Testis (tissue), 3 donors: Measurements from ENCODE around the gene RHBDD3. TPM values are rescaled to one million over a fixed set of nuclear protein-coding genes. Genes with fewer than 3 reads are reported as not detected.

ENCODE experiments used
- DNase-seq: peaks from one replicate; pipeline ENCODE4 v3.0.0-alpha.2; 2019
- H3K27ac ChIP-seq, 2 donors: fragments of 200-600 bp; sonication (generic); one replicate each; pipeline ENCODE4 v1.5.1; 2019
- H3K27me3 ChIP-seq: fragments of 200-600 bp; sonication (generic); one replicate; pipeline ENCODE4 v1.5.1; 2019
- H3K36me3 ChIP-seq: fragments of 200-600 bp; sonication (generic); one replicate; pipeline ENCODE4 v1.5.1; 2017; ENCODE audit warnings: low read depth; ENCODE audit errors: missing control alignments
- H3K4me1 ChIP-seq: fragments of 200-600 bp; sonication (generic); one replicate; pipeline ENCODE4 v1.5.1; 2019
- H3K4me3 ChIP-seq, 2 donors: fragments of 200-600 bp; sonication (generic); one replicate each; pipeline ENCODE4 v1.5.1; 2017 to 2019
- H3K9me3 ChIP-seq: fragments of 200-600 bp; sonication (generic); one replicate; pipeline ENCODE4 v1.5.1; 2017
- POLR2A ChIP-seq: fragments of 450-650 bp; IDR thresholded peaks from one replicate; pipeline ENCODE4 v1.6.1; 2017; ENCODE audit warnings: antibody characterized with exemption, mild to moderate bottlenecking, moderate library complexity
- WGBS, 2 donors: methylation state at CpG; one replicate each; pipeline ENCODE4 v1.1.5; 2018; 5-methylcytosine and 5-hydroxymethylcytosine counted together
- intact Hi-C: fragments of 100-400 bp; cut with DNase I; formaldehyde crosslinking; loops from one replicate; pipeline ENCODE4 v1.15.1; 2023; ENCODE audit warnings: low total_unique reads
- polyA plus RNA-seq: library from polyadenylated mRNA; stranded (reverse); fragments of 350-450 nt; fragmentation: Illumina TruSeq; extraction: RNeasy Lipid Tissue Mini Kit (QIAGEN cat#74804); gene quantifications from one replicate; pipeline ENCODE4 v1.2.3, GENCODE V29; 2014; ENCODE audit warnings: low read depth, low replicate concordance; ENCODE audit not compliant: insufficient read depth
- total RNA-seq, 2 donors: library from RNA; depleted of rRNA; stranded (reverse); fragments of >200 nt; gene quantifications; one replicate each; pipeline ENCODE4 v1.2.3, GENCODE V29; 2016
- TF ChIP-seq, protein P1 (sequence below), 3 experiments: fragments of 450-650 bp in 2 of 3; fragments of 200-600 bp in 1 of 3; sonication (generic) in 1 of 3; IDR thresholded peaks; one replicate each; pipeline ENCODE4 v1.5.1; 2016 to 2019; ENCODE audit warnings: antibody characterized with exemption in 3 of 3, mild to moderate bottlenecking in 2 of 3, moderate library complexity in 1 of 3

RHBDD3 gene
- total and polyA plus RNA-seq, 3 donors from 2014 or later: 55.1 to 99.2 (median 66.8) TPM

GRCh38 chr22:29300807-29301601 lies 33.2 kb upstream of the RHBDD3 start:
- Histone ChIP-seq H3K36me3 (no peaks in the 10 kb centered on the region), H3K9me3 (no peaks in the 10 kb centered on the region), H3K27ac (no peak overlapping the region), H3K4me1 (peaks cover 7% of the 10 kb centered on the region), H3K27me3 (no peaks in the 10 kb centered on the region), H3K4me3 (no peak overlapping the region)
- WGBS, 2 donors: 76 to 78% methylated on average over 10 of the region's 10 CpGs
- intact Hi-C loops: no loop called here
- TF ChIP-seq, protein P1, sequence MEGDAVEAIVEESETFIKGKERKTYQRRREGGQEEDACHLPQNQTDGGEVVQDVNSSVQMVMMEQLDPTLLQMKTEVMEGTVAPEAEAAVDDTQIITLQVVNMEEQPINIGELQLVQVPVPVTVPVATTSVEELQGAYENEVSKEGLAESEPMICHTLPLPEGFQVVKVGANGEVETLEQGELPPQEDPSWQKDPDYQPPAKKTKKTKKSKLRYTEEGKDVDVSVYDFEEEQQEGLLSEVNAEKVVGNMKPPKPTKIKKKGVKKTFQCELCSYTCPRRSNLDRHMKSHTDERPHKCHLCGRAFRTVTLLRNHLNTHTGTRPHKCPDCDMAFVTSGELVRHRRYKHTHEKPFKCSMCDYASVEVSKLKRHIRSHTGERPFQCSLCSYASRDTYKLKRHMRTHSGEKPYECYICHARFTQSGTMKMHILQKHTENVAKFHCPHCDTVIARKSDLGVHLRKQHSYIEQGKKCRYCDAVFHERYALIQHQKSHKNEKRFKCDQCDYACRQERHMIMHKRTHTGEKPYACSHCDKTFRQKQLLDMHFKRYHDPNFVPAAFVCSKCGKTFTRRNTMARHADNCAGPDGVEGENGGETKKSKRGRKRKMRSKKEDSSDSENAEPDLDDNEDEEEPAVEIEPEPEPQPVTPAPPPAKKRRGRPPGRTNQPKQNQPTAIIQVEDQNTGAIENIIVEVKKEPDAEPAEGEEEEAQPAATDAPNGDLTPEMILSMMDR (IDR thresholded peaks at IDR 0.05): no peak
- no peak for TF ChIP-seq POLR2A
- no peak for DNase-seq

GRCh38 chr22:29300467-29300806 lies 32.7 kb upstream of the RHBDD3 start:
- TF ChIP-seq, protein P1 (IDR thresholded peaks at IDR 0.05): no peak
- no peak for TF ChIP-seq POLR2A
- H3K36me3 ChIP-seq: no peaks in the 10 kb centered on the region
- H3K27me3 ChIP-seq: no peaks in the 10 kb centered on the region
- H3K27ac ChIP-seq: no peak overlapping the region
- peaks cover 5% of the 10 kb centered on the region for H3K4me1 ChIP-seq
- H3K4me3 ChIP-seq: no peak overlapping the region
- intact Hi-C loops: no loop called here
- WGBS, 2 donors: 61 to 62% methylated on average over 4 of the region's 4 CpGs
- no peak for DNase-seq
- no peaks in the 10 kb centered on the region for H3K9me3 ChIP-seq

DNA sequence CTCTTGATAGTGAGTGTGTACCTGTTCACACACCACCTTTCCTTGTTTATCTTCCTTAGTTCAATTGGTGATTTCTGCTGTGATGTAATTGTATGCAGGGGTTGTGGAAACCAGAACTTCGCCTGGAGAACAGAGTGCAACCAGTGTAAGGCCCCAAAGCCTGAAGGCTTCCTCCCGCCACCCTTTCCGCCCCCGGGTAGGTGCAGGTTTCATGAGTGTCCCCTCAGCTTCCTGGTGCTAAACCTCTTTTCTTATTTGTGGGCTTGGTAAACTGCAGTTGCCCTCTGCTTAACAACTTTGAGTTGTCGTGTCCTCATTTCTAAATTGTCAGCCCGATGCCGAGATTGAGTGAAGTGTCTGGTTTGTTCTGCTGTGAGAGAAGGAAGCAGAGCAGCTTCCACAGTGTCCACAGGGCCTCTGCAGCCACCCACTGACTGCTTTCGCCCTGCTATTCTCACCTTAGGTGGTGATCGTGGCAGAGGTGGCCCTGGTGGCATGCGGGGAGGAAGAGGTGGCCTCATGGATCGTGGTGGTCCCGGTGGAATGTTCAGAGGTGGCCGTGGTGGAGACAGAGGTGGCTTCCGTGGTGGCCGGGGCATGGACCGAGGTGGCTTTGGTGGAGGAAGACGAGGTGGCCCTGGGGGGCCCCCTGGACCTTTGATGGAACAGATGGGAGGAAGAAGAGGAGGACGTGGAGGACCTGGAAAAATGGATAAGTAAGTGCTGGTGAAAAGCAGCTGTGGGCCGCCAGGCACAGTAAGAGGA lies 31.5 kb upstream of the RHBDD3 start:
- no peak for DNase-seq
- WGBS, 2 donors: 85 to 86% methylated on average over 19 of the region's 19 CpGs
- H3K27me3 ChIP-seq: no peaks in the 10 kb centered on the region
- no peaks in the 10 kb centered on the region for H3K9me3 ChIP-seq
- H3K4me3 ChIP-seq: no peak overlapping the region
- H3K36me3 ChIP-seq: no peaks in the 10 kb centered on the region
- H3K4me1 ChIP-seq: peaks cover 5% of the 10 kb centered on the region
- intact Hi-C loops: no loop called here
- no peak overlapping the region for H3K27ac ChIP-seq
- no peak for TF ChIP-seq POLR2A
- TF ChIP-seq, protein P1 (IDR thresholded peaks at IDR 0.05): no peak

DNA sequence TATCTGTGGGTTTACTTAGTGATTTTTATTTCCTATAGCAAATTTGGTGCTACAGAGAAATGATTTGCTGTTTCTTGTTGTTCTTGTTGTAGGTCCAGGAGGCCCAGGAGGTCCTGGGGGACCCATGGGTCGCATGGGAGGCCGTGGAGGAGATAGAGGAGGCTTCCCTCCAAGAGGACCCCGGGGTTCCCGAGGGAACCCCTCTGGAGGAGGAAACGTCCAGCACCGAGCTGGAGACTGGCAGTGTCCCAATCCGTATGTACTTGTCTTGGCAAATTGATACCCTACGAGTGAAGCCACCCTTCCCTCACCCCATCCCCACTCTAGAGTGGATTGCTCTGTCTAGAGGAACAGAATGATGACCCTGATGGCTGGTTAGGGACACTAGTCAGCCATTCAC lies 30.9 kb upstream of the RHBDD3 start:
- TF ChIP-seq, protein P1 (IDR thresholded peaks at IDR 0.05): no peak
- TF ChIP-seq POLR2A: no peak
- intact Hi-C loops: no loop called here
- Histone ChIP-seq H3K9me3 (no peaks in the 10 kb centered on the region), H3K27ac (no peak overlapping the region), H3K4me3 (no peak overlapping the region), H3K36me3 (no peaks in the 10 kb centered on the region), H3K4me1 (peaks cover 5% of the 10 kb centered on the region), H3K27me3 (no peaks in the 10 kb centered on the region)
- DNase-seq: no peak
- 69 to 77% methylated on average over 8 of the region's 8 CpGs for WGBS, 2 donors
